Measurements from ENCODE around the gene CNTN1. TPM values are rescaled to one million over a fixed set of nuclear protein-coding genes. Genes with fewer than 3 reads are reported as not detected.
"Not testable (repeated sequence)": the region's sequence is repeated elsewhere in the genome, so short reads cannot be mapped to it uniquely, and the experiment has no call there.

The CNTN1 gene
- total RNA-seq, 1 donor from 2014 or later = 543 TPM

GRCh38 chr12:41076114-41076513, 383.9 kb downstream of the CNTN1 start:
- no peak for DNase-seq (ENCODE audit: low spot score in 2 of 2)
- no peak for FAIRE-seq

- DNase-seq (ENCODE audit: low spot score in 2 of 2); FAIRE-seq: not testable (repeated sequence)
Measured at GRCh38 chr12:41081241-41081640, 389.0 kb downstream of the CNTN1 start.

- no peak for DNase-seq (ENCODE audit: low spot score in 2 of 2)
Measured at GRCh38 chr12:41089438-41089837, 397.2 kb downstream of the CNTN1 start.

GRCh38 chr12:41092115-41092514, 399.9 kb downstream of the CNTN1 start:
- no peak for DNase-seq (ENCODE audit: low spot score in 2 of 2)
- FAIRE-seq = no peak

More at GRCh38 chr12:41089438-41089837, 397.2 kb downstream of the CNTN1 start:
- FAIRE-seq = no peak

GRCh38 chr12:41096797-41097196, 404.6 kb downstream of the CNTN1 start:
- DNase-seq (ENCODE audit: low spot score in 2 of 2) = no peak
- no peak for FAIRE-seq

- FAIRE-seq = no peak
- DNase-seq (ENCODE audit: low spot score in 2 of 2) = no peak
Measured at GRCh38 chr12:41100572-41100971, 408.3 kb downstream of the CNTN1 start.

GRCh38 chr12:41101806-41102205, 409.6 kb downstream of the CNTN1 start:
- DNase-seq (ENCODE audit: low spot score in 2 of 2) (no peak), FAIRE-seq (no peak)

- FAIRE-seq (no peak), DNase-seq (ENCODE audit: low spot score in 2 of 2) (no peak)
Measured at GRCh38 chr12:41103614-41104013, 411.4 kb downstream of the CNTN1 start.

GRCh38 chr12:41106315-41106714, 414.1 kb downstream of the CNTN1 start:
- no peak for DNase-seq (ENCODE audit: low spot score in 2 of 2)

GRCh38 chr12:41108032-41108431, 415.8 kb downstream of the CNTN1 start:
- DNase-seq (ENCODE audit: low spot score in 2 of 2) (no peak), FAIRE-seq (no peak)

More at GRCh38 chr12:41106315-41106714, 414.1 kb downstream of the CNTN1 start:
- FAIRE-seq = no peak

- no peak for FAIRE-seq
- no peak for DNase-seq (ENCODE audit: low spot score in 2 of 2)
Measured at GRCh38 chr12:41112903-41113302, 420.7 kb downstream of the CNTN1 start.

- FAIRE-seq = no peak
- DNase-seq (ENCODE audit: low spot score in 2 of 2) = no peak
Measured at GRCh38 chr12:41120211-41120610, 428.0 kb downstream of the CNTN1 start.

GRCh38 chr12:41121374-41121773, 429.1 kb downstream of the CNTN1 start:
- no peak for FAIRE-seq
- no peak for DNase-seq (ENCODE audit: low spot score in 2 of 2)

Data from frontal cortex (tissue), 4 donors.